NCI-H1048 (cell line): ENCODE results near the gene RNF207.

Experiments
- DNase-seq: peaks from one replicate; lab custom pipeline; 2025; lab: John Stamatoyannopoulos, UW

RNF207 gene

GRCh38 chr1:6269720-6270400 lies 63.9 kb downstream of the RNF207 start:
- DNase-seq: no peak

DNA sequence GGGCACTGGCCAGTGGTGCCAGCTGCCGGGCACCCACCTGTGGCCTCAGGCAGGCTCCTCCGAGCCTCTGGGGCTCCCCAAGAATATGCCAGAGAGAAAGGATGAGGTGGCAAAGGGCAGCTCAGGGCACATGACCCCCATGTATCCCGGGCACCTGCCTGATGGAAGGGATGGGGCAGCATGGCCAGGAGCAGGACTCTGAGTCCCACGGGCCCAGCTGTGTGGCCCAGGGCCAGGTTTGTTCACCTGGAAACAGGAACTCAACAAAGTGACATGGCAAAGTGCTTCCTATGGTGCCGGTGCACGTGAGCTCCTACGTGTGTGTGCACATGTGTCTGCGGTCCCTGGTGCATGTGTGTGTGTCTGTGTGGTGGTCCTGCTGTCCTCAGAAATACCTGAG lies 64.5 kb downstream of the RNF207 start:
- DNase-seq: no peak
